HepG2 (cell line): Measurements from ENCODE around the gene RNF114. TPM values are rescaled to one million over a fixed set of nuclear protein-coding genes. Genes with fewer than 3 reads are reported as not detected.

Source experiments
- AFF4 ChIP-seq: sonication (generic); formaldehyde crosslinking; IDR thresholded peaks from 2 replicates; pipeline ENCODE4 v1.4.0; 2020; ENCODE audit warnings: missing genetic modification reagents
- DPF2 ChIP-seq: sonication (generic); formaldehyde crosslinking; IDR thresholded peaks from 2 replicates; pipeline ENCODE4 v1.4.0; 2020; ENCODE audit warnings: mild to moderate bottlenecking, low read depth, missing genetic modification reagents, borderline replicate concordance
- ETV6 ChIP-seq: sonication (generic); formaldehyde crosslinking; conservative IDR thresholded peaks from 2 replicates; pipeline ENCODE4 v1.4.0; 2020; ENCODE audit warnings: missing genetic modification reagents
- GFI1 ChIP-seq: sonication (generic); formaldehyde crosslinking; IDR thresholded peaks from 2 replicates; pipeline ENCODE4 v1.5.0; 2020; ENCODE audit warnings: missing genetic modification reagents, mild to moderate bottlenecking, borderline replicate concordance
- MAFK ChIP-seq, 2 experiments: IDR thresholded peaks in 1 of 2; conservative IDR thresholded peaks in 1 of 2; 2 replicates each; pipeline ENCODE4 v1.6.1; 2011; ENCODE audit warnings: improper control_type of control experiment in 2 of 2, low read length in 2 of 2
- NFIC ChIP-seq: IDR thresholded peaks from 2 replicates; pipeline ENCODE4 v1.6.1; 2012; ENCODE audit warnings: mild to moderate bottlenecking, low read length, inconsistent platforms
- PAWR ChIP-seq: sonication (generic); formaldehyde crosslinking; IDR thresholded peaks from 2 replicates; pipeline ENCODE4 v1.4.0; 2020; ENCODE audit warnings: missing genetic modification reagents, mild to moderate bottlenecking, borderline replicate concordance
- PHF21A ChIP-seq: sonication (generic); formaldehyde crosslinking; IDR thresholded peaks from 2 replicates; pipeline ENCODE4 v1.5.0; 2020; ENCODE audit warnings: mild to moderate bottlenecking, missing genetic modification reagents
- RAD51 ChIP-seq: fragments of 450-650 bp; IDR thresholded peaks from 2 replicates; pipeline ENCODE4 v1.6.1; 2016; ENCODE audit warnings: borderline replicate concordance
- SIN3B ChIP-seq: fragments of 150-350 bp; IDR thresholded peaks from 2 replicates; pipeline ENCODE4 v1.6.1; 2014; ENCODE audit warnings: low read length
- THAP7 ChIP-seq: sonication (generic); formaldehyde crosslinking; IDR thresholded peaks from 2 replicates; pipeline ENCODE4 v1.8.1; 2023; ENCODE audit warnings: mild to moderate bottlenecking, missing genetic modification reagents
- ZFP41 ChIP-seq: sonication (generic); formaldehyde crosslinking; IDR thresholded peaks from 2 replicates; pipeline ENCODE4 v1.4.0; 2020; ENCODE audit warnings: mild to moderate bottlenecking, missing genetic modification reagents, borderline replicate concordance
- ZFY ChIP-seq: sonication (generic); formaldehyde crosslinking; IDR thresholded peaks from 2 replicates; pipeline ENCODE4 v1.4.0; 2020; ENCODE audit warnings: missing genetic modification reagents
- ZGPAT ChIP-seq: IDR thresholded peaks from 2 replicates; pipeline ENCODE4 v1.6.1; 2016; ENCODE audit warnings: mild to moderate bottlenecking
- ZNF329 ChIP-seq: sonication (generic); formaldehyde crosslinking; IDR thresholded peaks from 2 replicates; pipeline ENCODE4 v1.9.0; 2021; ENCODE audit warnings: low read depth, mild to moderate bottlenecking, missing genetic modification reagents
- ZNF383 ChIP-seq: sonication (generic); formaldehyde crosslinking; IDR thresholded peaks from 2 replicates; pipeline ENCODE4 v1.4.0; 2020; ENCODE audit warnings: missing genetic modification reagents, mild to moderate bottlenecking, borderline replicate concordance
- ZNF543 ChIP-seq: sonication (generic); formaldehyde crosslinking; IDR thresholded peaks from 2 replicates; pipeline ENCODE4 v1.4.0; 2020; ENCODE audit warnings: mild to moderate bottlenecking, missing genetic modification reagents
- ZNF598 ChIP-seq: sonication (generic); formaldehyde crosslinking; IDR thresholded peaks from 2 replicates; pipeline ENCODE4 v1.5.1; 2020; ENCODE audit warnings: mild to moderate bottlenecking, missing genetic modification reagents, borderline replicate concordance
- ZNF737 ChIP-seq: sonication (generic); formaldehyde crosslinking; IDR thresholded peaks from 2 replicates; pipeline ENCODE4 v1.5.0; 2020; ENCODE audit warnings: missing genetic modification reagents, mild to moderate bottlenecking, borderline replicate concordance
- ZNF775 ChIP-seq: sonication (generic); formaldehyde crosslinking; IDR thresholded peaks from 2 replicates; pipeline ENCODE4 v1.4.0; 2020; ENCODE audit warnings: missing genetic modification reagents, mild to moderate bottlenecking, moderate library complexity, borderline replicate concordance
- ZNF776 ChIP-seq: sonication (generic); formaldehyde crosslinking; IDR thresholded peaks from 2 replicates; pipeline ENCODE4 v1.4.0; 2020; ENCODE audit warnings: mild to moderate bottlenecking, missing genetic modification reagents
- ZNF879 ChIP-seq: sonication (generic); formaldehyde crosslinking; IDR thresholded peaks from 2 replicates; pipeline ENCODE4 v1.8.1; 2023; ENCODE audit warnings: missing genetic modification reagents
- polyA plus RNA-seq, 8 experiments: library from polyadenylated mRNA; depleted of rRNA in 3 of 8; stranded (reverse) in 7 of 8; unstranded in 1 of 8; fragments of >200 nt; fragmentation: Illumina TruSeq in 4 of 8; extraction: Trizol in 4 of 8; gene quantifications; 2 replicates each; pipeline versions ENCODE4 v1.2.1 to v1.2.3, GENCODE V29; 2011 to 2016; ENCODE audit warnings: low read depth in 4 of 8, missing spikeins in 1 of 8, mixed read lengths in 1 of 8; ENCODE audit not compliant: insufficient read depth in 1 of 8
- total RNA-seq, 5 experiments: library from RNA; depleted of rRNA; stranded (reverse); fragments of >200 nt; fragmentation: Illumina TruSeq; extraction: Trizol; gene quantifications; 2 replicates each; pipeline ENCODE4 v1.2.3, GENCODE V29; 2016; ENCODE audit warnings: low read depth in 1 of 5
- TF ChIP-seq, protein P1 (sequence below): sonication (generic); formaldehyde crosslinking; IDR thresholded peaks from 2 replicates; pipeline ENCODE4 v1.4.0; 2020; ENCODE audit warnings: missing genetic modification reagents

RNF114 gene
- total and polyA plus RNA-seq, 2 of the 13 experiments (the other 11 are each of a cell fraction or from before 2014, with no cell fraction given): 119 to 126 TPM

DNA sequence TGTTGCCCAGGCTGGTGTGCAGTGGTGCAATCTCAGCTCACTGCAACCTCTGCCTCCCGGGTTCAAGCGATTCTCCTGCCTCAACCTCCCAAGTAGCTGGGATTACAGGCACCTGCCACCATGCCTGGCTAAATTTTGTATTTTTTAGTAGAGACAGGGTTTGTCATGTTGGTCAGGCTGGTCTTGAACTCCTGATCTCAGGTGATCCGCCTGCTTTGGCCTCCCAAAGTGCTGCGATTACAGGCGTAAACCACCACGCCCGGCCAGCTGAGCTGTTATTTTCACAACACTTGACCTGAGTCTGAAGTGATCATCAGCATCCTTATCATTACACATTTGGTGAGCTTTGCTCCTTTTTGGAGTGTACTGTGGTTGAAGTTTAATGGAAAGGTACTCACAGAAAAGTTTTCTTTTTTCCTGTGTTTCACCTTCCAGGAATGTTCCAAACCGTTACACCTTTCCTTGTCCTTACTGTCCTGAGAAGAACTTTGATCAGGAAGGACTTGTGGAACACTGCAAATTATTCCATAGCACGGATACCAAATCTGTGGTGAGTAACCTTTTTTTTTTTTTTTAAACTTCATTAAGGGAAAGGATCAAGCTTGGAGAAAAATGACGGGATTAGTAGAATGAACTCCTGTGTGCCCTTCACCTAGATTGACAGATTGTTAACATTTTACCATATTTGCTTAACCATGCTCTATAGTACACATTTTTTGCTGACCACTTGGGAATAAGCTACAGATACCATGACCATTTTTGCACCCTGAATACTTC is 9.7 kb downstream of the RNF114 start (continued):
- TF ChIP-seq PHF21A (CRISPR knock-in tag) (peak; percentile 90), ZNF776 (CRISPR knock-in tag) (no peak), MAFK (conservative IDR thresholded peaks at IDR 0.05 in 1 of 2, IDR thresholded peaks at IDR 0.05 in 1 of 2; ENCODE audit: low read length in 2 of 2) (peak; percentile 79 to 85), ZGPAT (CRISPR knock-in tag) (peak; percentile 86), ZNF329 (CRISPR knock-in tag) (no peak), PAWR (CRISPR knock-in tag) (no peak), ZNF737 (CRISPR knock-in tag) (no peak), GFI1 (CRISPR knock-in tag) (peak; percentile 80; the same call in 1 of the 2 replicates), THAP7 (CRISPR knock-in tag) (no peak), ZFP41 (0 out of 2 replicates have a peak, but pooled peaks have one; percentile 56), ETV6 (CRISPR knock-in tag) (no peak), AFF4 (CRISPR knock-in tag) (no peak), ZNF598 (CRISPR knock-in tag) (peak; percentile 40; the same call in 1 of the 2 replicates), RAD51 (no peak), DPF2 (CRISPR knock-in tag) (peak; percentile 56), ZNF543 (CRISPR knock-in tag) (no peak), ZNF383 (no peak), ZNF775 (CRISPR knock-in tag) (no peak; the same call in 1 of the 2 replicates), SIN3B (no peak), NFIC (no peak; the same call in 1 of the 2 replicates), ZFY (no peak), ZNF879 (CRISPR knock-in tag) (peak; percentile 50; the same call in 1 of the 2 replicates)
- TF ChIP-seq, protein P1, sequence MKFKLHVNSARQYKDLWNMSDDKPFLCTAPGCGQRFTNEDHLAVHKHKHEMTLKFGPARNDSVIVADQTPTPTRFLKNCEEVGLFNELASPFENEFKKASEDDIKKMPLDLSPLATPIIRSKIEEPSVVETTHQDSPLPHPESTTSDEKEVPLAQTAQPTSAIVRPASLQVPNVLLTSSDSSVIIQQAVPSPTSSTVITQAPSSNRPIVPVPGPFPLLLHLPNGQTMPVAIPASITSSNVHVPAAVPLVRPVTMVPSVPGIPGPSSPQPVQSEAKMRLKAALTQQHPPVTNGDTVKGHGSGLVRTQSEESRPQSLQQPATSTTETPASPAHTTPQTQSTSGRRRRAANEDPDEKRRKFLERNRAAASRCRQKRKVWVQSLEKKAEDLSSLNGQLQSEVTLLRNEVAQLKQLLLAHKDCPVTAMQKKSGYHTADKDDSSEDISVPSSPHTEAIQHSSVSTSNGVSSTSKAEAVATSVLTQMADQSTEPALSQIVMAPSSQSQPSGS (CRISPR knock-in tag): no peak
